Adrenal gland (tissue), 12 donors: ENCODE measurements around the gene TMEM26. TPM values are rescaled to one million over a fixed set of nuclear protein-coding genes. Genes with fewer than 3 reads are reported as not detected.
"Not testable (repeated sequence)": the region's sequence is repeated elsewhere in the genome, so short reads cannot be mapped to it uniquely, and the experiment has no call there.

ENCODE experiments used
- DNase-seq, 7 donors: peaks; one replicate each; pipeline ENCODE4 v3.0.0-alpha.2; 2019 to 2020
- H3K27ac ChIP-seq, 5 donors: fragments of 200-600 bp; sonication (generic) in 4 of 5; 1 replicate in 3 of 5; 2 replicates in 2 of 5; pipeline versions ENCODE4 v1.5.1 to v1.8.0; 2016 to 2020; ENCODE audit warnings: mild to moderate bottlenecking in 1 of 5
- H3K27me3 ChIP-seq: fragments of 200-600 bp; 2 replicates; pipeline ENCODE4 v1.8.0; 2021
- H3K36me3 ChIP-seq, 2 donors: fragments of 200-600 bp; replicated peaks in 1 of 2; 1 replicate in 1 of 2; 2 replicates in 1 of 2; pipeline versions ENCODE4 v1.5.1 to v1.8.0; 2018 to 2022
- H3K4me1 ChIP-seq, 2 donors: fragments of 200-600 bp; replicated peaks in 1 of 2; 1 replicate in 1 of 2; 2 replicates in 1 of 2; pipeline versions ENCODE4 v1.5.1 to v1.8.0; 2018 to 2021
- H3K4me3 ChIP-seq, 4 donors: fragments of 200-600 bp; sonication (generic) in 3 of 4; one replicate each; pipeline ENCODE4 v1.5.1; 2016 to 2018
- H3K9me3 ChIP-seq, 3 donors: fragments of 200-600 bp; sonication (generic) in 1 of 3; replicated peaks in 1 of 3; 1 replicate in 2 of 3; 2 replicates in 1 of 3; pipeline versions ENCODE4 v1.5.1 to v1.8.0; 2016 to 2021
- CTCF ChIP-seq, 6 experiments: fragments of 450-650 bp in 4 of 6; fragments of 200-600 bp in 2 of 6; sonication (generic) in 1 of 6; IDR thresholded peaks; 1 replicate in 5 of 6; 2 replicates in 1 of 6; pipeline versions ENCODE4 v1.5.1 to v1.8.0; 2016 to 2021; ENCODE audit warnings: antibody characterized with exemption in 6 of 6, mild to moderate bottlenecking in 2 of 6, moderate library complexity in 1 of 6
- POLR2A ChIP-seq, 2 donors: fragments of 450-650 bp; IDR thresholded peaks; one replicate each; pipeline ENCODE4 v1.6.1; 2017; ENCODE audit warnings: antibody characterized with exemption in 2 of 2, mild to moderate bottlenecking in 2 of 2, moderate library complexity in 1 of 2
- WGBS, 4 donors: extraction: QIAGEN DNeasy Blood & Tissue Kit in 2 of 4; methylation state at CpG; one replicate each; pipeline versions ENCODE4 v1.1.5 to v1.1.7; 2013 to 2017; 5-methylcytosine and 5-hydroxymethylcytosine counted together
- intact Hi-C, 2 donors: fragments of 100-400 bp; cut with DNase I; formaldehyde crosslinking; loops; one replicate each; pipeline versions ENCODE4 v1.14.1 to v1.15.0; 2022 to 2023
- polyA plus RNA-seq, 3 donors: library from polyadenylated mRNA; stranded (reverse); fragments of 200-250 nt in 2 of 3; fragments of 350-450 nt in 1 of 3; fragmentation: Illumina TruSeq in 1 of 3; extraction: RNeasy Lipid Tissue Mini Kit (QIAGEN cat#74804) in 1 of 3; gene quantifications; one replicate each; pipeline ENCODE4 v1.2.3, GENCODE V29; 2013 to 2014
- total RNA-seq, 9 donors: library from RNA; depleted of rRNA in 4 of 9; stranded (reverse); fragments of >200 nt in 4 of 9; fragments of 120-200 nt in 1 of 9; fragmentation: NEBNext Ultra II Directional in 1 of 9; extraction: Animal tissue kit (Norgen Biotek cat#: 25700) in 1 of 9; gene quantifications; one replicate each; pipeline versions ENCODE4 v1.1.0 to v1.2.4, GENCODE V29; 2013 to 2023
- donor health status: healthy with polysubstance abuse.
- donor health status: Bipolar disorder and iron deficiency.
- donor health status: DM: yes; HTN: yes; CAD: no.
- donor health status: DM: no; HTN: no; CAD: no.
- donor health status: DM: no; HTN: no; CAD: no.
- donor health status: DM: yes; HTN: yes; CAD: no.

TMEM26 gene
- total and polyA plus RNA-seq, 12 donors, result 0.36 to 51.7 (median 1.9) TPM

DNA sequence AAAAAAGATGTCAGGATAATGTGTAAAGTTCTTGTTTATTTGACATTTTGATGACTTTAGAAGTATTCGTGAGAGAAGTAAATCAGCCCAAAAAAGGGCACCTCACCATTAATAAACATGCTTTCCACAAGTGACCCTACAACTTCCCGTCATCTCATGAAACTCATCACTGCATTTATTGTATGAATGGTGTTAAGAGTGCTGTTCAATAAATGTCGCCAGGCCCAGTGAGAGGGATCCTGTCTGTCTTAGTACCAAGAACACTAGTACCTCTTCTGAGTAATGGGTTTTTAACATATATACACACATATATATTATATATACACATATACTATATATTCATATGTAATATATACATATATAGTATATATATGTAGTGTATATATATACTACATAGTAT is 61.9 kb downstream of the TMEM26 start:
- Histone ChIP-seq H3K4me1 (no peaks in the 10 kb centered on the region), H3K9me3 (no peaks in the 10 kb centered on the region), H3K4me3 (no peak overlapping the region), H3K27ac (no peak overlapping the region), H3K27me3 (no peaks in the 10 kb centered on the region), H3K36me3 (no peaks in the 10 kb centered on the region)
- TF ChIP-seq CTCF (IDR thresholded peaks at IDR 0.05), result no peak
- TF ChIP-seq POLR2A (IDR thresholded peaks at IDR 0.05), result no peak
- WGBS, 4 donors, result 72 to 78% (median 77%) methylated on average over 3 of the region's 3 CpGs
- intact Hi-C loops, result no loop called here
- no peak for DNase-seq

- no peaks in the 10 kb centered on the region for H3K9me3 ChIP-seq
- DNase-seq, result no peak
Observed at GRCh38 chr10:61390851-61391250, 62.3 kb downstream of the TMEM26 start.

DNA sequence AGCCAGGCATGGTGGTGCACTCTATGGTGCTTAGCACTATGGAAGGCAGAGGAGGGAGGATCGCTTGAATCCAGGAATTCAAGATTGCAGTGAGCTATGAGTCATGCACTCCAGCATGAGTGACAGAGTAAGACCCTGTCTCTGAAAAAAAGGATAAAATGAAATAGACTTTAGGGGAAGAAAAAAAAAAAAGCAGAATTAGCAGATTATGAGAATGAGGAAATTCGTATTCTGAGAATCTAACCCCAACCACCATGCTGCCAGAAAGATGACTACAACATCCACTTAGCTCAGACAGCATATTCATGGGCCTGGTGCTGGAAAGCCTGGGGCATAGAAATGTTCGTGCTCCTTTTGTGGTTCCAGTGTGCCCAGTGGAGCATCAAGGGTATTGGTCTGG is 63.3 kb downstream of the TMEM26 start:
- Histone ChIP-seq H3K9me3 (no peaks in the 10 kb centered on the region), H3K27ac (peak overlapping the region in 2 of 5 donors; percentile 13 to 57), H3K27me3 (no peaks in the 10 kb centered on the region), H3K36me3 (no peaks in the 10 kb centered on the region), H3K4me1 (no peaks in the 10 kb centered on the region), H3K4me3 (no peak overlapping the region)
- 77 to 88% (median 78%) methylated on average over 3 of the region's 3 CpGs for WGBS, 4 donors
- peak in 1 of 7 donors; percentile 25 for DNase-seq
- TF ChIP-seq CTCF (IDR thresholded peaks at IDR 0.05), result no peak
- no peak for TF ChIP-seq POLR2A (IDR thresholded peaks at IDR 0.05)
- intact Hi-C loops, result no loop called here

More at GRCh38 chr10:61390851-61391250, 62.3 kb downstream of the TMEM26 start:
- no peaks in the 10 kb centered on the region for H3K4me1 ChIP-seq
- WGBS, 4 donors, result 59 to 76% (median 64%) methylated on average over 4 of the region's 4 CpGs
- no peaks in the 10 kb centered on the region for H3K36me3 ChIP-seq
- intact Hi-C loops, result no loop called here
- TF ChIP-seq CTCF (IDR thresholded peaks at IDR 0.05) (no peak), POLR2A (IDR thresholded peaks at IDR 0.05) (no peak)
- H3K4me3 ChIP-seq, result no peak overlapping the region
- peak overlapping the region in 2 of 5 donors; percentile 6 to 57 for H3K27ac ChIP-seq
- H3K27me3 ChIP-seq, result no peaks in the 10 kb centered on the region

- peak in 3 of 7 donors; percentile 20 to 32 (median 27) for DNase-seq
- H3K4me1 ChIP-seq, H3K4me3 ChIP-seq, H3K9me3 ChIP-seq, H3K27me3 ChIP-seq, H3K27ac ChIP-seq, intact Hi-C loops, H3K36me3 ChIP-seq: not testable (repeated sequence)
- 84 to 86% (median 84%) methylated on average over 6 of the region's 6 CpGs for WGBS, 4 donors
Observed at GRCh38 chr10:61388986-61389385, 64.2 kb downstream of the TMEM26 start.

DNA sequence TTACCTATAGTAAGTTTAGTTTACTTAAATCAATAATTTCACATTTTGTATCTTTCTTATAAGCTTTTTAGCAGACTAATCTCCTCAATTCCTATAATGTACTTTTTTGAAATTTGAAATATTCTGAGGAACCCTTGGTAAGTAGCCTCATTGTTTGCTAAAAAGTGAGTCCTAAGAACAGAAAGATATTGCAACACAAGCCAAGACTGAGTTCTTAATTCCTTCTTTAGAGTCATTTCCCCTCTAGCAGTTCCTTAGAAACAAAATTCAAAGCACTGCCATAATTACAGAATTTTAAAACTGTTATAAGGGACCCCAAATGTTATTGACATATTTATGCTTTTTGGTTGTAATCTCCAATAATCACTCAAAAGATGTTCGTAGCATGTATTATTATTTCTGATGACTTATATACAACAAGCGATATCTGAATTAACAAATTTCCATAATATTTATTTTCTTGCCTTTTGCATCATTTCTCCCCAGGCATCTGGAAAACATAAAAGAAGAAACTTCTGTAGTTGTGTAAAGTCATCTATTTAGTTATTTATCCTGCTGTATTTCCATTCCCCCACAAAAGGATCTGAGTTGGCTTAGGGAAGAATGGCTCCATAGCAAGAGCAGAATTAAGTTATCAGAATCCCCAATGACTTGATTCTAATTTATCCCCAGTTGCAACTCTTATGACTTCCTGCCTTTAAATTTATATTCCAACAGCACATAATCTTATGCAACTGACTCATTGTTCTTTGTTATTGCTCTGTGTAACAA is 67.8 kb downstream of the TMEM26 start:
- H3K27ac ChIP-seq, result no peak overlapping the region
- no peak for TF ChIP-seq POLR2A (IDR thresholded peaks at IDR 0.05)
- no peak for TF ChIP-seq CTCF (IDR thresholded peaks at IDR 0.05)
- no peaks in the 10 kb centered on the region for H3K36me3 ChIP-seq
- H3K4me3 ChIP-seq, result no peak overlapping the region
- DNase-seq, result no peak
- WGBS, 4 donors, result 91 to 98% (median 97%) methylated on average over 2 of the region's 2 CpGs
- intact Hi-C loops, result no loop called here
- H3K27me3 ChIP-seq, result peaks cover 3% of the 10 kb centered on the region
- no peaks in the 10 kb centered on the region for H3K9me3 ChIP-seq
- no peaks in the 10 kb centered on the region for H3K4me1 ChIP-seq

GRCh38 chr10:61381153-61381552 is 72.0 kb downstream of the TMEM26 start:
- H3K36me3 ChIP-seq, H3K4me3 ChIP-seq, intact Hi-C loops, H3K9me3 ChIP-seq, H3K4me1 ChIP-seq, H3K27ac ChIP-seq, DNase-seq, H3K27me3 ChIP-seq: not testable (repeated sequence)
- 75 to 95% (median 81%) methylated on average over 3 of the region's 3 CpGs for WGBS, 4 donors
